SK-N-SH (cell line): ENCODE results near the gene XK. TPM values are rescaled to one million over a fixed set of nuclear protein-coding genes. Genes with fewer than 3 reads are reported as not detected.

Experiments used
- CTCF ChIA-PET: fragments of 300-600, 350-600 bp; formaldehyde crosslinking; extraction: SDS; loops from one replicate; lab custom pipeline; 2021; lab: Yijun Ruan, JAX
- POLR2A ChIA-PET: fragments of 350-600 bp; sonication (Branson Sonifier 250); formaldehyde crosslinking; extraction: SDS; loops from one replicate; lab custom pipeline; 2020; ENCODE audit warnings: antibody characterized with exemption, inconsistent platforms; lab: Yijun Ruan, JAX
- DNase-seq: peaks from one replicate; pipeline ENCODE4 v3.0.0; 2012
- H2AFZ ChIP-seq: fragments of 200-600 bp; sonication (generic); 2 replicates; pipeline ENCODE4 v1.8.1; 2016; ENCODE audit warnings: antibody characterized with exemption, mild to moderate bottlenecking, low read depth
- H3F3A ChIP-seq: fragments of 200-600 bp; sonication (generic); replicated peaks from 2 replicates; pipeline ENCODE3; 2016; ENCODE audit warnings: antibody characterized with exemption, mild to moderate bottlenecking; ENCODE audit not compliant: insufficient read depth
- H3K27ac ChIP-seq, 2 experiments: fragments of 200-500 bp in 1 of 2; fragments of 200-600 bp in 1 of 2; sonication (Bioruptor generic) in 1 of 2; sonication (generic), shearing (Covaris generic) in 1 of 2; 2 replicates each; pipeline versions ENCODE4 v1.5.1 to v1.6.1; 2014 to 2016; ENCODE audit warnings: low read depth in 2 of 2, inconsistent platforms in 1 of 2, low read length in 1 of 2, mild to moderate bottlenecking in 1 of 2, mixed read lengths in 1 of 2
- H3K27me3 ChIP-seq: fragments of 200-600 bp; sonication (generic), shearing (Covaris generic); 2 replicates; pipeline ENCODE4 v1.6.1; 2016; ENCODE audit warnings: mixed run types; ENCODE audit not compliant: insufficient read depth
- H3K36me3 ChIP-seq, 2 experiments: fragments of 200-500 bp in 1 of 2; fragments of 200-600 bp in 1 of 2; sonication (Bioruptor generic) in 1 of 2; sonication (generic) in 1 of 2; replicated peaks in 1 of 2; 2 replicates each; pipeline versions ENCODE3 to v1.5.1; 2014 to 2016; ENCODE audit warnings: low read length in 1 of 2, mild to moderate bottlenecking in 1 of 2; ENCODE audit not compliant: insufficient read depth in 2 of 2, control insufficient read depth in 1 of 2
- H3K4me1 ChIP-seq, 2 experiments: fragments of 200-500 bp in 1 of 2; fragments of 200-600 bp in 1 of 2; sonication (Bioruptor generic) in 1 of 2; sonication (generic), shearing (Covaris generic) in 1 of 2; 2 replicates each; pipeline versions ENCODE4 v1.5.1 to v1.6.1; 2014 to 2016; ENCODE audit warnings: low read depth in 1 of 2, low read length in 1 of 2, mixed run types in 1 of 2; ENCODE audit not compliant: insufficient read depth in 2 of 2, control insufficient read depth in 1 of 2
- H3K4me2 ChIP-seq: fragments of 200-600 bp; sonication (generic), shearing (Covaris generic); 2 replicates; pipeline ENCODE4 v1.6.1; 2017; ENCODE audit warnings: mixed run types
- H3K4me3 ChIP-seq, 2 experiments: fragments of 200-500 bp in 1 of 2; fragments of 200-600 bp in 1 of 2; sonication (Bioruptor generic) in 1 of 2; sonication (generic), shearing (Covaris generic) in 1 of 2; 2 replicates each; pipeline versions ENCODE4 v1.5.1 to v1.8.1; 2014 to 2016; ENCODE audit warnings: low read depth in 2 of 2, inconsistent platforms in 1 of 2, low read length in 1 of 2, mild to moderate bottlenecking in 1 of 2, mixed read lengths in 1 of 2, moderate library complexity in 1 of 2
- H3K79me2 ChIP-seq: fragments of 200-600 bp; sonication (generic); 2 replicates; pipeline ENCODE4 v1.8.1; 2017; ENCODE audit warnings: mild to moderate bottlenecking; ENCODE audit not compliant: insufficient read depth
- H3K9ac ChIP-seq: fragments of 200-600 bp; sonication (generic); 2 replicates; pipeline ENCODE4 v1.6.1; 2017; ENCODE audit warnings: mixed run types
- H3K9me2 ChIP-seq: fragments of 200-600 bp; sonication (generic); 2 replicates; pipeline ENCODE4 v1.6.1; 2017; ENCODE audit warnings: mixed run types
- H3K9me3 ChIP-seq: fragments of 200-600 bp; sonication (generic); 2 replicates; pipeline ENCODE4 v1.6.1; 2017; ENCODE audit warnings: mixed run types, mild to moderate bottlenecking, moderate library complexity
- H4K20me1 ChIP-seq: fragments of 200-600 bp; sonication (generic); 2 replicates; pipeline ENCODE4 v1.6.1; 2017; ENCODE audit warnings: mild to moderate bottlenecking, mixed run types; ENCODE audit not compliant: insufficient read depth
- FOXJ3 ChIP-seq: sonication (generic); formaldehyde crosslinking; IDR thresholded peaks from 2 replicates; pipeline ENCODE4 v1.5.1; 2020; ENCODE audit warnings: mild to moderate bottlenecking, missing genetic modification reagents
- JUND ChIP-seq: IDR thresholded peaks from 2 replicates; pipeline ENCODE4 v1.4.0; 2012
- MXI1 ChIP-seq: IDR thresholded peaks from 2 replicates; pipeline ENCODE4 v1.6.1; 2012; ENCODE audit warnings: mild to moderate bottlenecking, low read depth, low read length, improper control_type of control experiment
- RCOR1 ChIP-seq: fragments of 150-350 bp; IDR thresholded peaks from 2 replicates; pipeline ENCODE4 v1.6.1; 2017; ENCODE audit warnings: antibody characterized with exemption, low read length
- REST ChIP-seq: IDR thresholded peaks from 2 replicates; pipeline ENCODE4 v1.6.1; 2012; ENCODE audit warnings: mild to moderate bottlenecking, low read depth, low read length, moderate library complexity
- RFX5 ChIP-seq: IDR thresholded peaks from 2 replicates; pipeline ENCODE4 v1.6.1; 2012; ENCODE audit warnings: mild to moderate bottlenecking, improper control_type of control experiment, low read length
- TAF1 ChIP-seq: IDR thresholded peaks from 2 replicates; pipeline ENCODE4 v1.6.1; 2012; ENCODE audit warnings: low read depth, mild to moderate bottlenecking, low read length, moderate library complexity, borderline replicate concordance
- ZBTB33 ChIP-seq: IDR thresholded peaks from 2 replicates; pipeline ENCODE4 v1.4.0; 2012; ENCODE audit warnings: low read depth, borderline replicate concordance
- WGBS: methylation state at CpG from one replicate; pipeline ENCODE4 v1.1.6; 2017; ENCODE audit warnings: low lambda C conversion rate; 5-methylcytosine and 5-hydroxymethylcytosine counted together
- polyA plus RNA-seq, 3 experiments: library from polyadenylated mRNA; depleted of rRNA; stranded (reverse); fragments of >200 nt; gene quantifications; 2 replicates each; pipeline ENCODE4 v1.2.3, GENCODE V29; 2012

The XK gene
- polyA plus RNA-seq, 1 of the 3 experiments (the other 2 are of a cell fraction), result not detected

GRCh38 chrX:37752281-37752680 lies 66.7 kb downstream of the XK start:
- WGBS, result 0% methylated on average over 2 of the region's 2 CpGs
- CTCF ChIA-PET, result no interaction called here

More at GRCh38 chrX:37752281-37752680, 66.7 kb downstream of the XK start:
- no peaks in the 10 kb centered on the region for H3K9me2 ChIP-seq
- H3K27ac ChIP-seq, result no peak overlapping the region
- no peak overlapping the region for H3K9ac ChIP-seq
- H2AFZ ChIP-seq, result no peak overlapping the region
- no peaks in the 10 kb centered on the region for H3F3A ChIP-seq
- no peaks in the 10 kb centered on the region for H3K4me1 ChIP-seq
- no peak for TF ChIP-seq MXI1
- TF ChIP-seq ZBTB33, result no peak
- TF ChIP-seq FOXJ3 (CRISPR knock-in tag), result no peak
- TF ChIP-seq RFX5, result no peak
- TF ChIP-seq JUND, result no peak
- no peak for TF ChIP-seq TAF1
- no peak for TF ChIP-seq REST
- TF ChIP-seq RCOR1, result no peak
- no peaks in the 10 kb centered on the region for H3K9me3 ChIP-seq
- no peaks in the 10 kb centered on the region for H3K79me2 ChIP-seq
- no peaks in the 10 kb centered on the region for H4K20me1 ChIP-seq
- no peaks in the 10 kb centered on the region for H3K36me3 ChIP-seq
- H3K27me3 ChIP-seq, result no peaks in the 10 kb centered on the region
- no peak overlapping the region for H3K4me3 ChIP-seq
- POLR2A ChIA-PET, result no interaction called here
- no peak overlapping the region for H3K4me2 ChIP-seq
- no peak for DNase-seq
